Osteoblast (primary cell): ENCODE results near the gene DPH1. TPM values are rescaled to one million over a fixed set of nuclear protein-coding genes. Genes with fewer than 3 reads are reported as not detected.

Source experiments
- DNase-seq: peaks from one replicate; pipeline ENCODE4 v3.0.0; 2011; ENCODE audit warnings: low spot score, mixed read lengths; ENCODE audit not compliant: insufficient read length; ENCODE audit errors: missing footprints
- H2AFZ ChIP-seq: 2 replicates; pipeline ENCODE4 v1.6.0; 2011; ENCODE audit warnings: mild to moderate bottlenecking, low read length
- H3K27ac ChIP-seq: 2 replicates; pipeline ENCODE4 v1.5.1; 2011; ENCODE audit warnings: mild to moderate bottlenecking, low read depth, low read length, moderate library complexity
- H3K27me3 ChIP-seq: 2 replicates; pipeline ENCODE4 v1.6.0; 2012; ENCODE audit warnings: mild to moderate bottlenecking, control low read depth, inconsistent platforms, low read length, moderate library complexity; ENCODE audit not compliant: insufficient read depth
- H3K36me3 ChIP-seq: 2 replicates; pipeline ENCODE4 v1.5.1; 2011; ENCODE audit warnings: mild to moderate bottlenecking, low read length, control low read depth, moderate library complexity; ENCODE audit not compliant: insufficient read depth
- H3K4me1 ChIP-seq: 2 replicates; pipeline ENCODE4 v1.5.1; 2011; ENCODE audit warnings: mild to moderate bottlenecking, low read length, control low read depth, moderate library complexity; ENCODE audit not compliant: insufficient read depth
- H3K4me2 ChIP-seq: 2 replicates; pipeline ENCODE4 v1.6.0; 2011; ENCODE audit warnings: mild to moderate bottlenecking, low read length; ENCODE audit not compliant: insufficient read depth
- H3K4me3 ChIP-seq: fragments of 200-600 bp; sonication (generic); 3 replicates; pipeline ENCODE4 v1.5.1; 2012; ENCODE audit warnings: mild to moderate bottlenecking, low read length, inconsistent platforms; ENCODE audit not compliant: insufficient read depth
- H3K79me2 ChIP-seq: 2 replicates; pipeline ENCODE4 v1.6.0; 2012; ENCODE audit warnings: mild to moderate bottlenecking, low read length, control low read depth, inconsistent platforms; ENCODE audit not compliant: insufficient read depth
- H3K9me3 ChIP-seq: 2 replicates; pipeline ENCODE4 v1.5.1; 2011; ENCODE audit warnings: low read depth, low read length, control low read depth
- H4K20me1 ChIP-seq: 2 replicates; pipeline ENCODE4 v1.6.0; 2012; ENCODE audit warnings: mild to moderate bottlenecking, low read length, control low read depth; ENCODE audit not compliant: insufficient read depth
- CTCF ChIP-seq: IDR thresholded peaks from 2 replicates; pipeline ENCODE4 v1.5.1; 2011; ENCODE audit warnings: mild to moderate bottlenecking, low read depth, low read length, moderate library complexity; ENCODE audit errors: extremely low read depth
- total RNA-seq: library from RNA; depleted of rRNA; stranded (reverse); fragments of >200 nt; gene quantifications from 2 replicates; pipeline ENCODE4 v1.2.3, GENCODE V29; 2012

The DPH1 gene
- total RNA-seq, 1 donor = 63.7 TPM

- no peak overlapping the region for H3K27ac ChIP-seq
- H3K4me2 ChIP-seq = no peak overlapping the region
- H3K9me3 ChIP-seq = no peaks in the 10 kb centered on the region
- DNase-seq = no peak
- H2AFZ ChIP-seq = no peak overlapping the region
- H3K4me1 ChIP-seq = peaks cover 3% of the 10 kb centered on the region
- H3K36me3 ChIP-seq = no peaks in the 10 kb centered on the region
- peaks cover 41% of the 10 kb centered on the region for H3K27me3 ChIP-seq
- no peak overlapping the region for H3K4me3 ChIP-seq
- no peaks in the 10 kb centered on the region for H4K20me1 ChIP-seq
- H3K79me2 ChIP-seq = no peaks in the 10 kb centered on the region
- TF ChIP-seq CTCF = no peak
These were observed 11.0 kb upstream of the DPH1 start for GRCh38 chr17:2018716-2019510.

GRCh38 chr17:2019723-2020122 lies 10.2 kb upstream of the DPH1 start:
- Histone ChIP-seq H3K4me1 (peaks cover 6% of the 10 kb centered on the region), H4K20me1 (no peaks in the 10 kb centered on the region), H3K9me3 (no peaks in the 10 kb centered on the region), H3K4me2 (no peak overlapping the region), H3K79me2 (no peaks in the 10 kb centered on the region), H3K4me3 (no peak overlapping the region), H2AFZ (no peak overlapping the region), H3K27me3 (peaks cover 49% of the 10 kb centered on the region), H3K36me3 (no peaks in the 10 kb centered on the region), H3K27ac (no peak overlapping the region)
- no peak for TF ChIP-seq CTCF
- no peak for DNase-seq

- Histone ChIP-seq H3K27ac (no peak overlapping the region), H4K20me1 (no peaks in the 10 kb centered on the region), H3K4me3 (no peak overlapping the region), H3K79me2 (no peaks in the 10 kb centered on the region), H3K4me1 (peaks cover 7% of the 10 kb centered on the region), H2AFZ (no peak overlapping the region), H3K4me2 (no peak overlapping the region), H3K9me3 (no peaks in the 10 kb centered on the region), H3K36me3 (no peaks in the 10 kb centered on the region), H3K27me3 (peaks cover 55% of the 10 kb centered on the region)
- DNase-seq = no peak
- no peak for TF ChIP-seq CTCF
These were observed 9.2 kb upstream of the DPH1 start for GRCh38 chr17:2020721-2021120.

GRCh38 chr17:2022647-2023240 lies 7.2 kb upstream of the DPH1 start:
- no peak overlapping the region for H2AFZ ChIP-seq
- H3K4me3 ChIP-seq = no peak overlapping the region
- no peaks in the 10 kb centered on the region for H3K36me3 ChIP-seq
- no peak for TF ChIP-seq CTCF
- peak; percentile 79 for DNase-seq
- no peak overlapping the region for H3K27ac ChIP-seq
- no peak overlapping the region for H3K4me2 ChIP-seq
- H3K27me3 ChIP-seq = peaks cover 56% of the 10 kb centered on the region
- H3K4me1 ChIP-seq = peaks cover 15% of the 10 kb centered on the region
- H3K9me3 ChIP-seq = no peaks in the 10 kb centered on the region
- H4K20me1 ChIP-seq = no peaks in the 10 kb centered on the region
- no peaks in the 10 kb centered on the region for H3K79me2 ChIP-seq
